ENCODE data around the gene IGLON5. TPM values are rescaled to one million over a fixed set of nuclear protein-coding genes. Genes with fewer than 3 reads are reported as not detected.

IGLON5 gene
- total RNA-seq, 2 donors from 2014 or later: 12.6 TPM; not detected in 1

- H3K27ac ChIP-seq: no peak overlapping the region
- TF ChIP-seq POLR2A (IDR thresholded peaks at IDR 0.05): no peak
- TF ChIP-seq CTCF (IDR thresholded peaks at IDR 0.05): no peak
- no peak for TF ChIP-seq POLR2AphosphoS5 (IDR thresholded peaks at IDR 0.05)
- intact Hi-C loops (cut with DNase I): no loop called here
- WGBS: 34% methylated on average over 11 of the region's 11 CpGs
- H3K36me3 ChIP-seq: no peaks in the 10 kb centered on the region
- no peaks in the 10 kb centered on the region for H3K27me3 ChIP-seq (replicated peaks; ENCODE audit: insufficient read depth)
- H3K4me1 ChIP-seq (replicated peaks): no peaks in the 10 kb centered on the region
- no peak for DNase-seq (ENCODE audit: low spot score)
- no peaks in the 10 kb centered on the region for H3K9me3 ChIP-seq
- no peak overlapping the region for H3K4me3 ChIP-seq
Observed at GRCh38 chr19:51292971-51293370, 18.5 kb upstream of the IGLON5 start.

GRCh38 chr19:51293571-51294210, 17.8 kb upstream of the IGLON5 start:
- DNase-seq (ENCODE audit: low spot score): no peak
- no peaks in the 10 kb centered on the region for H3K27me3 ChIP-seq (replicated peaks; ENCODE audit: insufficient read depth)
- no peak overlapping the region for H3K4me3 ChIP-seq
- H3K27ac ChIP-seq: no peak overlapping the region
- WGBS: 70% methylated on average over 12 of the region's 14 CpGs
- no peaks in the 10 kb centered on the region for H3K9me3 ChIP-seq
- H3K4me1 ChIP-seq (replicated peaks): no peaks in the 10 kb centered on the region
- intact Hi-C loops (cut with DNase I): no loop called here
- H3K36me3 ChIP-seq: no peaks in the 10 kb centered on the region
- TF ChIP-seq POLR2A (IDR thresholded peaks at IDR 0.05): no peak
- no peak for TF ChIP-seq CTCF (IDR thresholded peaks at IDR 0.05)
- no peak for TF ChIP-seq POLR2AphosphoS5 (IDR thresholded peaks at IDR 0.05)

GRCh38 chr19:51294211-51294976, 17.1 kb upstream of the IGLON5 start:
- H3K36me3 ChIP-seq: no peaks in the 10 kb centered on the region
- H3K4me3 ChIP-seq: no peak overlapping the region
- H3K27ac ChIP-seq: no peak overlapping the region
- WGBS: 70% methylated on average over 23 of the region's 23 CpGs
- no peaks in the 10 kb centered on the region for H3K27me3 ChIP-seq (replicated peaks; ENCODE audit: insufficient read depth)
- H3K9me3 ChIP-seq: no peaks in the 10 kb centered on the region
- TF ChIP-seq POLR2A (IDR thresholded peaks at IDR 0.05): no peak
- no peak for TF ChIP-seq POLR2AphosphoS5 (IDR thresholded peaks at IDR 0.05)
- no peak for TF ChIP-seq CTCF (IDR thresholded peaks at IDR 0.05)
- DNase-seq (ENCODE audit: low spot score): no peak
- no peaks in the 10 kb centered on the region for H3K4me1 ChIP-seq (replicated peaks)
- intact Hi-C loops (cut with DNase I): no loop called here

GRCh38 chr19:51294977-51295375, 16.5 kb upstream of the IGLON5 start:
- TF ChIP-seq CTCF (IDR thresholded peaks at IDR 0.05) (no peak), POLR2AphosphoS5 (IDR thresholded peaks at IDR 0.05) (no peak), POLR2A (IDR thresholded peaks at IDR 0.05) (no peak)
- Histone ChIP-seq H3K4me3 (no peak overlapping the region), H3K27me3 (replicated peaks; ENCODE audit: insufficient read depth) (no peaks in the 10 kb centered on the region), H3K4me1 (replicated peaks) (no peaks in the 10 kb centered on the region), H3K27ac (no peak overlapping the region), H3K36me3 (no peaks in the 10 kb centered on the region), H3K9me3 (no peaks in the 10 kb centered on the region)
- intact Hi-C loops (cut with DNase I): no loop called here
- WGBS: 46% methylated on average over 12 of the region's 12 CpGs
- DNase-seq (ENCODE audit: low spot score): no peak

Measured in prostate gland (tissue), 2 donors.